Activated CD8-positive, alpha-beta memory T cell treated with anti-CD3 and anti-CD28 coated beads, Interleukin-2, amount 10 ng/mL, durations not matched to agents 7 days and 5 days (primary cell): ENCODE measurements around the gene NARS2. TPM values are rescaled to one million over a fixed set of nuclear protein-coding genes. Genes with fewer than 3 reads are reported as not detected.
"Not testable (repeated sequence)": the region's sequence is repeated elsewhere in the genome, so short reads cannot be mapped to it uniquely, and the experiment has no call there.

Experiments used
- ATAC-seq: fragments of 150-1000 bp; cut with Tn5 transposase; one replicate; pipeline ENCODE4 v1.10.0; 2021; ENCODE audit warnings: moderate library complexity
- CTCF ChIA-PET: fragments of 350-600 bp; sonication (Branson Sonifier 250); formaldehyde crosslinking; loops from one replicate; lab custom pipeline; 2021; ENCODE audit warnings: antibody characterized with exemption; lab: Charles Lee
- DNase-seq: peaks from one replicate; pipeline ENCODE4 v3.0.0-alpha.2; 2020
- H3K27ac Mint-ChIP-seq: one replicate; pipeline ENCODE4 v1.8.0; 2021; ENCODE audit warnings: mild to moderate bottlenecking, mixed read lengths
- H3K27me3 Mint-ChIP-seq: one replicate; pipeline ENCODE4 v1.8.0; 2021; ENCODE audit warnings: mixed read lengths
- H3K36me3 Mint-ChIP-seq: one replicate; pipeline ENCODE4 v1.8.0; 2021; ENCODE audit warnings: mild to moderate bottlenecking, mixed read lengths
- H3K4me1 Mint-ChIP-seq: one replicate; pipeline ENCODE4 v1.8.0; 2021; ENCODE audit warnings: mixed read lengths
- H3K4me3 Mint-ChIP-seq: one replicate; pipeline ENCODE4 v1.8.0; 2021; ENCODE audit warnings: mild to moderate bottlenecking, moderate library complexity, mixed read lengths
- H3K9me3 Mint-ChIP-seq: one replicate; pipeline ENCODE4 v1.8.0; 2022; ENCODE audit warnings: low read depth, mixed read lengths
- total RNA-seq, 2 experiments: library from RNA; stranded (reverse); gene quantifications; one replicate each; pipeline ENCODE4 v1.2.3, GENCODE V29; 2021

Gene NARS2
- total RNA-seq, 2 experiments from 2014 or later = 20.0 TPM

- no peak for DNase-seq
- CTCF ChIA-PET = no interaction called here
- no peak for ATAC-seq
- Mint-ChIP-seq H3K27ac (no peak overlapping the region), H3K36me3 (peaks cover 29% of the 10 kb centered on the region), H3K27me3 (no peaks in the 10 kb centered on the region), H3K9me3 (no peaks in the 10 kb centered on the region), H3K4me1 (peaks cover 30% of the 10 kb centered on the region), H3K4me3 (no peak overlapping the region)
Measured at GRCh38 chr11:78570031-78570430, 4.6 kb downstream of the NARS2 start.

- no peaks in the 10 kb centered on the region for H3K27me3 Mint-ChIP-seq
- no peak overlapping the region for H3K27ac Mint-ChIP-seq
- peaks cover 23% of the 10 kb centered on the region for H3K4me1 Mint-ChIP-seq
- CTCF ChIA-PET = interaction anchor here (1.0 to 6.8 kb wide), 4 partner anchors 15 to 346 kb away, joined by 3 to 115 read pairs (median 5); partner anchors contain the start of gene GAB2
- ATAC-seq (no peak), DNase-seq (no peak)
- no peaks in the 10 kb centered on the region for H3K9me3 Mint-ChIP-seq
- peaks cover 28% of the 10 kb centered on the region for H3K36me3 Mint-ChIP-seq
- H3K4me3 Mint-ChIP-seq = no peak overlapping the region
Measured at GRCh38 chr11:78567209-78567608, 7.5 kb downstream of the NARS2 start.

- ATAC-seq = peak; percentile 64
- peaks cover 38% of the 10 kb centered on the region for H3K4me1 Mint-ChIP-seq
Measured at GRCh38 chr11:78564490-78565467, 9.9 kb downstream of the NARS2 start.

GRCh38 chr11:78564037-78564436, 10.6 kb downstream of the NARS2 start:
- H3K9me3 Mint-ChIP-seq = not testable (repeated sequence)

More at GRCh38 chr11:78564490-78565467, 9.9 kb downstream of the NARS2 start:
- peak; percentile 58 for DNase-seq
- Mint-ChIP-seq H3K27ac (peak overlapping the region; percentile 46), H3K4me3 (no peak overlapping the region), H3K9me3 (no peaks in the 10 kb centered on the region), H3K36me3 (peaks cover 18% of the 10 kb centered on the region), H3K27me3 (no peaks in the 10 kb centered on the region)
- CTCF ChIA-PET = interaction anchor here (0.6 to 6.8 kb wide), 46 partner anchors 9 to 745 kb away, joined by 3 to 115 read pairs (median 4); partner anchors contain the start of genes ALG8, GAB2, KCTD21 and NARS2

GRCh38 chr11:78563090-78563489, 11.6 kb downstream of the NARS2 start:
- not testable (repeated sequence) for ATAC-seq, H3K4me3 Mint-ChIP-seq, H3K27ac Mint-ChIP-seq, H3K9me3 Mint-ChIP-seq, H3K27me3 Mint-ChIP-seq, DNase-seq
- Mint-ChIP-seq H3K36me3 (peaks cover 25% of the 10 kb centered on the region), H3K4me1 (peaks cover 44% of the 10 kb centered on the region)
- CTCF ChIA-PET = interaction anchor here (1.6 to 6.8 kb wide), 6 partner anchors 11 to 413 kb away, joined by 6 to 115 read pairs (median 24); partner anchors contain the start of genes GAB2 and NARS2

More at GRCh38 chr11:78564037-78564436, 10.6 kb downstream of the NARS2 start:
- H3K4me3 Mint-ChIP-seq, DNase-seq, H3K27me3 Mint-ChIP-seq: not testable (repeated sequence)
- H3K4me1 Mint-ChIP-seq = peaks cover 44% of the 10 kb centered on the region
- ATAC-seq = peak; percentile 28
- H3K36me3 Mint-ChIP-seq = peaks cover 23% of the 10 kb centered on the region
- peak overlapping the region; percentile 46 for H3K27ac Mint-ChIP-seq
- CTCF ChIA-PET = interaction anchor here (0.7 to 6.8 kb wide), 41 partner anchors 10 to 745 kb away, joined by 3 to 115 read pairs (median 4); partner anchors contain the start of genes ALG8, GAB2, KCTD21 and NARS2

- H3K36me3 Mint-ChIP-seq = peaks cover 29% of the 10 kb centered on the region
- no peaks in the 10 kb centered on the region for H3K27me3 Mint-ChIP-seq
- no peak overlapping the region for H3K4me3 Mint-ChIP-seq
- CTCF ChIA-PET = no interaction called here
- peak overlapping the region; percentile 42 for H3K27ac Mint-ChIP-seq
- DNase-seq = no peak
- ATAC-seq = no peak
- peaks cover 44% of the 10 kb centered on the region for H3K4me1 Mint-ChIP-seq
- H3K9me3 Mint-ChIP-seq = no peaks in the 10 kb centered on the region
Measured at GRCh38 chr11:78562398-78562797, 12.3 kb downstream of the NARS2 start.

- Mint-ChIP-seq H3K27me3 (no peaks in the 10 kb centered on the region), H3K4me3 (peak overlapping the region; percentile 41), H3K27ac (peak overlapping the region; percentile 84), H3K9me3 (no peaks in the 10 kb centered on the region), H3K4me1 (peaks cover 43% of the 10 kb centered on the region), H3K36me3 (peaks cover 38% of the 10 kb centered on the region)
- CTCF ChIA-PET = interaction anchor here (0.6 to 1.3 kb wide), 5 partner anchors 140 to 726 kb away, joined by 3 to 5 read pairs (median 4); partner anchors contain the start of gene GAB2
- ATAC-seq (no peak), DNase-seq (no peak)
Measured at GRCh38 chr11:78560826-78561484, 13.7 kb downstream of the NARS2 start.

- no peaks in the 10 kb centered on the region for H3K27me3 Mint-ChIP-seq
- H3K27ac Mint-ChIP-seq = peak overlapping the region; percentile 84
- CTCF ChIA-PET = interaction anchor here (0.6 to 1.3 kb wide), 5 partner anchors 139 to 726 kb away, joined by 3 to 5 read pairs (median 4); partner anchors contain the start of gene GAB2
- peaks cover 41% of the 10 kb centered on the region for H3K36me3 Mint-ChIP-seq
- H3K4me1 Mint-ChIP-seq = peaks cover 42% of the 10 kb centered on the region
- ATAC-seq (peak; percentile 75), DNase-seq (no peak)
- H3K4me3 Mint-ChIP-seq = peak overlapping the region; percentile 41
- H3K9me3 Mint-ChIP-seq = no peaks in the 10 kb centered on the region
Measured at GRCh38 chr11:78560153-78560552, 14.5 kb downstream of the NARS2 start.

- Mint-ChIP-seq H3K36me3 (peaks cover 51% of the 10 kb centered on the region), H3K9me3 (no peaks in the 10 kb centered on the region), H3K27ac (no peak overlapping the region), H3K4me3 (no peak overlapping the region), H3K27me3 (no peaks in the 10 kb centered on the region), H3K4me1 (peaks cover 33% of the 10 kb centered on the region)
- DNase-seq = no peak
- CTCF ChIA-PET = interaction anchor here (0.6 to 2.6 kb wide), 2 partner anchors 136 to 140 kb away, joined by 3 to 10 read pairs; partner anchors contain the start of gene GAB2
- no peak for ATAC-seq
Measured at GRCh38 chr11:78557236-78557635, 17.4 kb downstream of the NARS2 start.

GRCh38 chr11:78555592-78555991, 19.1 kb downstream of the NARS2 start:
- DNase-seq (no peak), ATAC-seq (no peak)
- peaks cover 19% of the 10 kb centered on the region for H3K4me1 Mint-ChIP-seq
- H3K27ac Mint-ChIP-seq = no peak overlapping the region
- no peaks in the 10 kb centered on the region for H3K9me3 Mint-ChIP-seq
- H3K4me3 Mint-ChIP-seq = no peak overlapping the region
- CTCF ChIA-PET = interaction anchor here (1.2 kb wide), 1 partner anchor 12 kb away, joined by 3 read pairs; no protein-coding TSS in a partner anchor
- H3K27me3 Mint-ChIP-seq = no peaks in the 10 kb centered on the region
- H3K36me3 Mint-ChIP-seq = peaks cover 56% of the 10 kb centered on the region

GRCh38 chr11:78552881-78553280, 21.8 kb downstream of the NARS2 start:
- H3K36me3 Mint-ChIP-seq = peaks cover 39% of the 10 kb centered on the region
- H3K27me3 Mint-ChIP-seq = no peaks in the 10 kb centered on the region
- H3K9me3 Mint-ChIP-seq = no peaks in the 10 kb centered on the region
- CTCF ChIA-PET = interaction anchor here (2.9 kb wide), 1 partner anchor 12 kb away, joined by 12 read pairs; no protein-coding TSS in a partner anchor
- no peak overlapping the region for H3K27ac Mint-ChIP-seq
- H3K4me3 Mint-ChIP-seq = no peak overlapping the region
- ATAC-seq (no peak), DNase-seq (no peak)
- H3K4me1 Mint-ChIP-seq = peaks cover 21% of the 10 kb centered on the region

GRCh38 chr11:78552139-78552538, 22.5 kb downstream of the NARS2 start:
- H3K27me3 Mint-ChIP-seq, H3K4me3 Mint-ChIP-seq, DNase-seq, H3K27ac Mint-ChIP-seq, ATAC-seq, H3K9me3 Mint-ChIP-seq: not testable (repeated sequence)
- Mint-ChIP-seq H3K36me3 (peaks cover 34% of the 10 kb centered on the region), H3K4me1 (peaks cover 23% of the 10 kb centered on the region)
- CTCF ChIA-PET = interaction anchor here (1.0 kb wide), 2 partner anchors 12 to 16 kb away, joined by 3 read pairs; no protein-coding TSS in a partner anchor
